Heart left ventricle (tissue), 16 donors: Measurements from ENCODE around the gene MARCO. TPM values are rescaled to one million over a fixed set of nuclear protein-coding genes. Genes with fewer than 3 reads are reported as not detected.

Experiments
- ATAC-seq, 4 donors: fragments of 200-7000 bp; cut with Tn5 transposase; one replicate each; pipeline ENCODE4 v1.9.1; 2020 to 2022; ENCODE audit warnings: moderate library complexity in 4 of 4, mild to moderate bottlenecking in 3 of 4, moderate number of reproducible peaks in 1 of 4
- DNase-seq, 5 donors: peaks; one replicate each; pipeline ENCODE4 v3.0.0-alpha.2; 2020
- H3K27ac ChIP-seq, 12 donors: fragments of 200-600 bp; sonication (generic) in 4 of 12; one replicate each; pipeline versions ENCODE4 v1.5.0 to v1.8.0; 2016 to 2022; ENCODE audit warnings: mild to moderate bottlenecking in 2 of 12
- H3K27me3 ChIP-seq, 9 donors: fragments of 200-600 bp; sonication (generic) in 2 of 9; one replicate each; pipeline versions ENCODE4 v1.5.1 to v1.8.0; 2016 to 2022; ENCODE audit warnings: mild to moderate bottlenecking in 3 of 9
- H3K36me3 ChIP-seq, 9 donors: fragments of 200-600 bp; sonication (generic) in 2 of 9; one replicate each; pipeline versions ENCODE4 v1.5.0 to v1.8.0; 2018 to 2022; ENCODE audit warnings: mild to moderate bottlenecking in 2 of 9
- H3K4me1 ChIP-seq, 12 donors: fragments of 200-600 bp; sonication (generic) in 4 of 12; one replicate each; pipeline versions ENCODE4 v1.5.0 to v1.8.0; 2016 to 2022; ENCODE audit warnings: mild to moderate bottlenecking in 3 of 12
- H3K4me3 ChIP-seq, 12 donors: fragments of 200-600 bp; sonication (generic) in 4 of 12; one replicate each; pipeline versions ENCODE4 v1.5.0 to v1.8.0; 2017 to 2022; ENCODE audit warnings: mild to moderate bottlenecking in 9 of 12, moderate library complexity in 4 of 12
- H3K9me3 ChIP-seq, 12 donors: fragments of 200-600 bp; sonication (generic) in 4 of 12; one replicate each; pipeline versions ENCODE4 v1.5.0 to v1.8.0; 2016 to 2022; ENCODE audit warnings: mild to moderate bottlenecking in 1 of 12
- CTCF ChIP-seq, 12 donors: fragments of 200-600 bp; sonication (generic) in 4 of 12; IDR thresholded peaks; one replicate each; pipeline versions ENCODE4 v1.5.0 to v1.8.0; 2018 to 2022; ENCODE audit warnings: antibody characterized with exemption in 12 of 12, mild to moderate bottlenecking in 5 of 12
- POLR2A ChIP-seq, 2 donors: fragments of 450-650 bp; IDR thresholded peaks; one replicate each; pipeline ENCODE4 v1.6.1; 2017; ENCODE audit warnings: antibody characterized with exemption in 2 of 2, mild to moderate bottlenecking in 2 of 2, moderate library complexity in 2 of 2
- WGBS, 4 donors: extraction: QIAGEN DNeasy Blood & Tissue Kit in 2 of 4; methylation state at CpG; one replicate each; pipeline versions ENCODE4 v1.1.5 to v1.1.7; 2013 to 2018; 5-methylcytosine and 5-hydroxymethylcytosine counted together
- intact Hi-C, 10 donors: fragments of 100-400 bp; cut with DNase I; formaldehyde crosslinking; loops; one replicate each; pipeline versions ENCODE4 v1.11.1 to v1.14.2; 2022
- polyA plus RNA-seq, 2 donors: library from polyadenylated mRNA; stranded (reverse); fragments of 200-250 nt; gene quantifications; one replicate each; pipeline ENCODE4 v1.2.3, GENCODE V29; 2013
- total RNA-seq, 9 donors: library from RNA; depleted of rRNA in 2 of 9; stranded (reverse); fragments of >200 nt in 2 of 9; fragmentation: NEBNext Ultra II Directional in 3 of 9; extraction: Animal tissue kit (Norgen Biotek cat#: 25700) in 3 of 9; gene quantifications; one replicate each; pipeline versions ENCODE4 v1.1.0 to v1.2.4, GENCODE V29; 2016 to 2023
- donor health status: ischemic (EF 13 %, LVEDD 7.1; RV severe dilation, severe dysfunction).
- donor health status: healthy with polysubstance abuse.
- donor health status: DM: no; HTN: yes; CAD: no.
- donor health status: DM: no; HTN: no; CAD: no.
- donor health status: ischemic (EF 25% LVEDD 6.9; RV normal size, moderate dysfunction).
- donor health status: ischemic (EF 25% LVEDD 5.7; RV mildly dilated, moderate dysfunction).
- donor health status: healthy.
- donor health status: DM: yes; HTN: yes; CAD: no.
- donor health status: ischemic (EF 35%, LVEDD 5.7; RV mildly dilated, moderate dysfunction).
- donor health status: nonischemic (EF 11% LVEDD 7.7; RV severe dilation, severe dysfunction).
- donor health status: DM: yes; HTN: yes; CAD: no.
- donor health status: PGD.
- donor health status: ischemic (EF 29% LVEDD 5.4; RV normal size, mild dysfunction).
- donor health status: nonischemic (EF 23%, LVEDD 6.1; RV moderate dilation, normal function).

The MARCO gene
- total and polyA plus RNA-seq, 11 donors: 0.19 to 162 (median 6.0) TPM

GRCh38 chr2:118968961-118969733 is 27.2 kb downstream of the MARCO start:
- H3K36me3 ChIP-seq: no peaks in the 10 kb centered on the region
- H3K9me3 ChIP-seq: no peaks in the 10 kb centered on the region
- H3K4me1 ChIP-seq: peaks cover 0 to 55% (median 0%) of the 10 kb centered on the region in 12 donors
- ATAC-seq (no peak), DNase-seq (no peak)
- H3K27ac ChIP-seq: peak overlapping the region in 1 of 12 donors; percentile 75
- no peak overlapping the region for H3K4me3 ChIP-seq
- WGBS, 4 donors: 75 to 79% (median 78%) methylated on average over 5 to 7 of the region's 7 CpGs
- intact Hi-C loops: no loop called here
- TF ChIP-seq CTCF (IDR thresholded peaks at IDR 0.05) (no peak), POLR2A (IDR thresholded peaks at IDR 0.05) (no peak)
- peaks cover 0 to 39% (median 0%) of the 10 kb centered on the region in 9 donors for H3K27me3 ChIP-seq

DNA sequence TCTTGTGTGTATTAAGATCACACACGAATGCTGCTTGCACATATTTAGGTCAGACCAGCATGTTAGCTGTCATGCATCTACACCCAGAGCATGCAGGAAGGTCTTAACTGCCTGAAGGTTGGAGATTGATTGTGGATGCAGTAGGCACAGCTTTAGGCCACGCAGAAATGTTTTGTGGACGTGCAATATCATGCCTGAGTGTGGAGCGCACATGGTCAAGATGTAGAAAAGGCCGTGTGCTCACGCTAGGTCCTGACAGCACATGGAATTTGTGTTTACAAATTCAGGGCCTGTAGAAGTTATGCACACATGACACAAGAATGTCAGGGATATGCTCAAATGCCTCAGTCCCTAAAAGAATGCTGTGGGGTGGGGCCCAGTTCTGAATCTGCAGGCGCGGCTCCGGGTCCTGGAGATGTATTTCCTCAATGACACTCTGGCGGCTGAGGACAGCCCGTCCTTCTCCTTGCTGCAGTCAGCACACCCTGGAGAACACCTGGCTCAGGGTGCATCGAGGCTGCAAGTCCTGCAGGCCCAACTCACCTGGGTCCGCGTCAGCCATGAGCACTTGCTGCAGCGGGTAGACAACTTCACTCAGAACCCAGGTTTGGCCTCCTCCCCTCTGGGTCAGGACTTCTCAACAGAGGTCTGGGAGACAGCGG is 27.9 kb downstream of the MARCO start:
- Histone ChIP-seq H3K27me3 (peaks cover 0 to 45% (median 0%) of the 10 kb centered on the region in 9 donors), H3K9me3 (no peaks in the 10 kb centered on the region), H3K4me3 (no peak overlapping the region), H3K4me1 (peaks cover 0 to 56% (median 0%) of the 10 kb centered on the region in 12 donors), H3K36me3 (no peaks in the 10 kb centered on the region), H3K27ac (peak overlapping the region in 1 of 12 donors; percentile 75)
- DNase-seq: no peak
- TF ChIP-seq POLR2A (IDR thresholded peaks at IDR 0.05) (no peak), CTCF (IDR thresholded peaks at IDR 0.05) (no peak)
- WGBS, 4 donors: 83 to 94% (median 85%) methylated on average over 12 to 16 of the region's 16 CpGs
- intact Hi-C loops: no loop called here
- ATAC-seq: no peak

GRCh38 chr2:118970396-118971135 is 28.6 kb downstream of the MARCO start:
- intact Hi-C loops: no loop called here
- H3K4me3 ChIP-seq: no peak overlapping the region
- peak; percentile 43 to 74 (median 62) for ATAC-seq
- H3K36me3 ChIP-seq: no peaks in the 10 kb centered on the region
- peaks cover 0 to 56% (median 0%) of the 10 kb centered on the region in 12 donors for H3K4me1 ChIP-seq
- DNase-seq: peak in 3 of 5 donors; percentile 45 to 77 (median 55)
- peaks cover 0 to 46% (median 0%) of the 10 kb centered on the region in 9 donors for H3K27me3 ChIP-seq
- WGBS, 4 donors: 53 to 66% (median 61%) methylated on average over 9 to 10 of the region's 10 CpGs
- no peaks in the 10 kb centered on the region for H3K9me3 ChIP-seq
- TF ChIP-seq CTCF (IDR thresholded peaks at IDR 0.05): no peak
- TF ChIP-seq POLR2A (IDR thresholded peaks at IDR 0.05): no peak
- H3K27ac ChIP-seq: peak overlapping the region in 1 of 12 donors; percentile 75
